GM20000 (cell line): ENCODE data around the gene SPINT1.

Source experiments
- DNase-seq: peaks from one replicate; pipeline ENCODE4 v3.0.0; 2012; ENCODE audit warnings: low spot score
- CTCF ChIP-seq: IDR thresholded peaks from 2 replicates; pipeline ENCODE4 v1.5.1; 2012; ENCODE audit warnings: mild to moderate bottlenecking, control low read depth; ENCODE audit errors: extremely low read depth, missing control alignments

The SPINT1 gene

GRCh38 chr15:40830884-40831283, 13.0 kb upstream of the SPINT1 start:
- no peak for TF ChIP-seq CTCF
- no peak for DNase-seq

- no peak for TF ChIP-seq CTCF
- no peak for DNase-seq
Measured at GRCh38 chr15:40831861-40832260, 12.0 kb upstream of the SPINT1 start.

- DNase-seq, result no peak
- TF ChIP-seq CTCF, result no peak
Measured at GRCh38 chr15:40832903-40833302, 10.9 kb upstream of the SPINT1 start.

GRCh38 chr15:40836020-40836419, 7.8 kb upstream of the SPINT1 start:
- no peak for DNase-seq
- no peak for TF ChIP-seq CTCF

- TF ChIP-seq CTCF, result no peak
- no peak for DNase-seq
Measured at GRCh38 chr15:40838756-40839155, 5.1 kb upstream of the SPINT1 start.

- no peak for TF ChIP-seq CTCF
Measured at GRCh38 chr15:40841741-40842140, 2.1 kb upstream of the SPINT1 start.

GRCh38 chr15:40843261-40843884, 475 bp upstream of the SPINT1 start:
- TF ChIP-seq CTCF, result no peak
- DNase-seq, result peak; percentile 19

More at GRCh38 chr15:40841741-40842140, 2.1 kb upstream of the SPINT1 start:
- DNase-seq, result no peak
